HCT116 (cell line): ENCODE measurements around the gene CXCR4. TPM values are rescaled to one million over a fixed set of nuclear protein-coding genes. Genes with fewer than 3 reads are reported as not detected.

Source experiments
- ATAC-seq: fragments of 200-7000 bp; cut with Tn5 transposase; 2 replicates; pipeline ENCODE4 v1.9.1; 2020; ENCODE audit warnings: mild to moderate bottlenecking, moderate library complexity
- BruUV-seq: library from RNA; stranded (reverse); fragments of 400-500 nt; replicated peaks from 2 replicates; lab custom pipeline; 2021; lab: Mats Ljungman, UMichigan
- CTCF ChIA-PET: fragments of 300-600 bp; sonication (Branson Sonifier 250); formaldehyde crosslinking; loops from one replicate; lab custom pipeline; 2021; ENCODE audit warnings: antibody characterized with exemption; lab: Charles Lee
- POLR2A ChIA-PET: fragments of 300-600, 350-600 bp; sonication (Branson Sonifier 250); formaldehyde crosslinking; loops from one replicate; lab custom pipeline; 2021; ENCODE audit warnings: antibody characterized with exemption; lab: Charles Lee
- RAD21 ChIA-PET, 2 experiments: fragments of 300-600 bp; sonication (Branson Sonifier 250); formaldehyde crosslinking; loops; one replicate each; lab custom pipeline; 2023; ENCODE audit warnings: low total read pairs in 2 of 2; ENCODE audit not compliant: uncharacterized antibody in 2 of 2, unreplicated experiment in 2 of 2, low non-redundant PET in 1 of 2; lab: Charles Lee
- DNase-seq: peaks from one replicate; pipeline ENCODE4 v3.0.0-alpha.2; 2010; ENCODE audit warnings: low read depth, low spot score
- H2AFZ ChIP-seq: fragments of 200-600 bp; shearing (Covaris generic), sonication (generic); 2 replicates; pipeline ENCODE4 v1.6.1; 2017; ENCODE audit warnings: low read depth, mixed run types, mixed read lengths, antibody characterized with exemption, low read length; ENCODE audit not compliant: poor library complexity, severe bottlenecking
- H3K27ac ChIP-seq: 2 replicates; pipeline ENCODE4 v1.5.1; 2012; ENCODE audit warnings: low read depth, low read length
- H3K27me3 ChIP-seq: fragments of 200-600 bp; sonication (generic); 2 replicates; pipeline ENCODE4 v1.6.1; 2016; ENCODE audit warnings: mixed run types, low read length, mixed read lengths; ENCODE audit not compliant: insufficient read depth
- H3K36me3 ChIP-seq, 2 experiments: fragments of 200-500 bp in 1 of 2; fragments of 200-600 bp in 1 of 2; sonication (Bioruptor generic) in 1 of 2; sonication (generic) in 1 of 2; 2 replicates each; pipeline versions ENCODE4 v1.5.1 to v1.6.1; 2014 to 2016; ENCODE audit warnings: low read length in 2 of 2, inconsistent platforms in 1 of 2, mixed read lengths in 1 of 2, mixed run types in 1 of 2; ENCODE audit not compliant: insufficient read depth in 2 of 2, control insufficient read depth in 1 of 2
- H3K4me1 ChIP-seq, 2 experiments: fragments of 200-600 bp in 1 of 2; sonication (generic) in 1 of 2; 2 replicates each; pipeline versions ENCODE4 v1.5.1 to v1.6.1; 2012 to 2017; ENCODE audit warnings: low read length in 2 of 2, inconsistent platforms in 1 of 2, mild to moderate bottlenecking in 1 of 2, mixed read lengths in 1 of 2, mixed run types in 1 of 2, moderate library complexity in 1 of 2; ENCODE audit not compliant: insufficient read depth in 2 of 2, control insufficient read depth in 1 of 2
- H3K4me2 ChIP-seq: fragments of 200-600 bp; sonication (generic); 2 replicates; pipeline ENCODE4 v1.6.1; 2017; ENCODE audit warnings: mixed run types, low read length, mixed read lengths
- H3K4me3 ChIP-seq, 2 experiments: fragments of 200-600 bp in 1 of 2; sonication (generic) in 1 of 2; replicated peaks in 1 of 2; 2 replicates each; pipeline ENCODE4 v1.5.1; 2011 to 2016; ENCODE audit warnings: low read length in 2 of 2, control low read depth in 1 of 2, low read depth in 1 of 2, mild to moderate bottlenecking in 1 of 2, mixed read lengths in 1 of 2, mixed run types in 1 of 2
- H3K79me2 ChIP-seq: fragments of 200-600 bp; sonication (generic); 2 replicates; pipeline ENCODE4 v1.6.1; 2017; ENCODE audit warnings: mild to moderate bottlenecking, mixed run types, low read length, moderate library complexity, mixed read lengths; ENCODE audit not compliant: insufficient read depth
- H3K9ac ChIP-seq: fragments of 200-600 bp; sonication (generic); 2 replicates; pipeline ENCODE4 v1.6.1; 2016; ENCODE audit warnings: low read length, mixed read lengths
- H3K9me2 ChIP-seq: fragments of 200-600 bp; sonication (generic), shearing (Covaris generic); 2 replicates; pipeline ENCODE4 v1.6.1; 2017; ENCODE audit warnings: mixed run types, mild to moderate bottlenecking, moderate library complexity; ENCODE audit not compliant: insufficient read depth
- H3K9me3 ChIP-seq, 2 experiments: fragments of 200-500 bp in 1 of 2; fragments of 200-600 bp in 1 of 2; sonication (Bioruptor generic) in 1 of 2; sonication (generic) in 1 of 2; 2 replicates each; pipeline ENCODE4 v1.6.1; 2014 to 2017; ENCODE audit warnings: low read length in 2 of 2, mixed read lengths in 2 of 2, inconsistent platforms in 1 of 2, low read depth in 1 of 2, mild to moderate bottlenecking in 1 of 2, mixed run types in 1 of 2, moderate library complexity in 1 of 2; ENCODE audit not compliant: control insufficient read depth in 1 of 2, insufficient read depth in 1 of 2
- H4K20me1 ChIP-seq: fragments of 200-600 bp; sonication (generic), shearing (Covaris generic); 2 replicates; pipeline ENCODE4 v1.6.1; 2017; ENCODE audit warnings: mixed run types, mild to moderate bottlenecking, moderate library complexity; ENCODE audit not compliant: insufficient read depth
- CEBPB ChIP-seq: IDR thresholded peaks from 2 replicates; pipeline ENCODE4 v1.6.1; 2012; ENCODE audit warnings: low read depth
- POLR2AphosphoS5 ChIP-seq: IDR thresholded peaks from 2 replicates; pipeline ENCODE4 v1.6.1; 2011; ENCODE audit warnings: mild to moderate bottlenecking, low read depth, low read length, moderate library complexity
- SIN3A ChIP-seq: IDR thresholded peaks from 2 replicates; pipeline ENCODE4 v1.6.1; 2012; ENCODE audit warnings: low read depth
- SRF ChIP-seq: IDR thresholded peaks from 2 replicates; pipeline ENCODE4 v1.6.1; 2012; ENCODE audit warnings: low read depth
- ZBTB33 ChIP-seq: IDR thresholded peaks from 2 replicates; pipeline ENCODE4 v1.6.1; 2011; ENCODE audit warnings: mild to moderate bottlenecking, low read length, moderate library complexity; ENCODE audit not compliant: insufficient replicate concordance; ENCODE audit errors: extremely low read depth
- ZFX ChIP-seq: fragments of 450-650 bp; IDR thresholded peaks from 2 replicates; pipeline ENCODE4 v1.6.1; 2017
- ZNF274 ChIP-seq: fragments of 200-500 bp; sonication (Bioruptor generic); IDR thresholded peaks from 2 replicates; pipeline ENCODE4 v1.6.1; 2014; ENCODE audit warnings: mild to moderate bottlenecking, low read depth, low read length, inconsistent platforms
- intact Hi-C: fragments of 100-400 bp; cut with micrococcal nuclease; formaldehyde crosslinking; loops from 2 replicates; pipeline ENCODE4 v1.10.0; 2022
- total RNA-seq: library from RNA; stranded (reverse); gene quantifications from one replicate; pipeline ENCODE4 v1.2.1, GENCODE V29; 2021; ENCODE audit not compliant: unreplicated experiment
- TF ChIP-seq, protein P1 (sequence below): IDR thresholded peaks from 2 replicates; pipeline ENCODE4 v1.6.1; 2012; ENCODE audit warnings: low read depth
- TF ChIP-seq, protein P2 (sequence below): IDR thresholded peaks from 2 replicates; pipeline ENCODE4 v1.6.1; 2012

CXCR4 gene
- total RNA-seq, 1 experiment from 2014 or later, result 1.3 TPM

GRCh38 chr2:136133176-136133575 lies 15.2 kb upstream of the CXCR4 start:
- ATAC-seq (no peak), DNase-seq (no peak)
- POLR2A ChIA-PET, result no interaction called here
- no TSS peak for BruUV-seq
- no peak overlapping the region for H2AFZ ChIP-seq
- no peak overlapping the region for H3K4me3 ChIP-seq
- no peaks in the 10 kb centered on the region for H3K9me3 ChIP-seq
- TF ChIP-seq, protein P1, sequence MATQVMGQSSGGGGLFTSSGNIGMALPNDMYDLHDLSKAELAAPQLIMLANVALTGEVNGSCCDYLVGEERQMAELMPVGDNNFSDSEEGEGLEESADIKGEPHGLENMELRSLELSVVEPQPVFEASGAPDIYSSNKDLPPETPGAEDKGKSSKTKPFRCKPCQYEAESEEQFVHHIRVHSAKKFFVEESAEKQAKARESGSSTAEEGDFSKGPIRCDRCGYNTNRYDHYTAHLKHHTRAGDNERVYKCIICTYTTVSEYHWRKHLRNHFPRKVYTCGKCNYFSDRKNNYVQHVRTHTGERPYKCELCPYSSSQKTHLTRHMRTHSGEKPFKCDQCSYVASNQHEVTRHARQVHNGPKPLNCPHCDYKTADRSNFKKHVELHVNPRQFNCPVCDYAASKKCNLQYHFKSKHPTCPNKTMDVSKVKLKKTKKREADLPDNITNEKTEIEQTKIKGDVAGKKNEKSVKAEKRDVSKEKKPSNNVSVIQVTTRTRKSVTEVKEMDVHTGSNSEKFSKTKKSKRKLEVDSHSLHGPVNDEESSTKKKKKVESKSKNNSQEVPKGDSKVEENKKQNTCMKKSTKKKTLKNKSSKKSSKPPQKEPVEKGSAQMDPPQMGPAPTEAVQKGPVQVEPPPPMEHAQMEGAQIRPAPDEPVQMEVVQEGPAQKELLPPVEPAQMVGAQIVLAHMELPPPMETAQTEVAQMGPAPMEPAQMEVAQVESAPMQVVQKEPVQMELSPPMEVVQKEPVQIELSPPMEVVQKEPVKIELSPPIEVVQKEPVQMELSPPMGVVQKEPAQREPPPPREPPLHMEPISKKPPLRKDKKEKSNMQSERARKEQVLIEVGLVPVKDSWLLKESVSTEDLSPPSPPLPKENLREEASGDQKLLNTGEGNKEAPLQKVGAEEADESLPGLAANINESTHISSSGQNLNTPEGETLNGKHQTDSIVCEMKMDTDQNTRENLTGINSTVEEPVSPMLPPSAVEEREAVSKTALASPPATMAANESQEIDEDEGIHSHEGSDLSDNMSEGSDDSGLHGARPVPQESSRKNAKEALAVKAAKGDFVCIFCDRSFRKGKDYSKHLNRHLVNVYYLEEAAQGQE, result no peak
- TF ChIP-seq CEBPB (no peak), ZNF274 (no peak), POLR2AphosphoS5 (no peak), ZFX (no peak), SRF (no peak), SIN3A (no peak), ZBTB33 (no peak)
- TF ChIP-seq, protein P2, sequence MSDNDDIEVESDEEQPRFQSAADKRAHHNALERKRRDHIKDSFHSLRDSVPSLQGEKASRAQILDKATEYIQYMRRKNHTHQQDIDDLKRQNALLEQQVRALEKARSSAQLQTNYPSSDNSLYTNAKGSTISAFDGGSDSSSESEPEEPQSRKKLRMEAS, result no peak
- peaks cover 18% of the 10 kb centered on the region for H3K27me3 ChIP-seq
- H3K36me3 ChIP-seq, result no peaks in the 10 kb centered on the region
- no peak overlapping the region for H3K27ac ChIP-seq
- H3K4me1 ChIP-seq, result peaks cover 17 to 40% of the 10 kb centered on the region in 2 experiments
- no peaks in the 10 kb centered on the region for H3K79me2 ChIP-seq
- H3K9ac ChIP-seq, result no peak overlapping the region
- no peak overlapping the region for H3K4me2 ChIP-seq
- RAD21 ChIA-PET, result no interaction called here
- H4K20me1 ChIP-seq, result no peaks in the 10 kb centered on the region
- no peaks in the 10 kb centered on the region for H3K9me2 ChIP-seq
- intact Hi-C loops, result no loop called here
- CTCF ChIA-PET, result no interaction called here
